Adrenal gland (tissue), 12 donors: ENCODE results near the gene DKC1. TPM values are rescaled to one million over a fixed set of nuclear protein-coding genes. Genes with fewer than 3 reads are reported as not detected.

ENCODE experiments used
- DNase-seq, 7 donors: peaks; one replicate each; pipeline ENCODE4 v3.0.0-alpha.2; 2019 to 2020
- H3K27ac ChIP-seq, 5 donors: fragments of 200-600 bp; sonication (generic) in 4 of 5; 1 replicate in 3 of 5; 2 replicates in 2 of 5; pipeline versions ENCODE4 v1.5.1 to v1.8.0; 2016 to 2020; ENCODE audit warnings: mild to moderate bottlenecking in 1 of 5
- H3K27me3 ChIP-seq: fragments of 200-600 bp; 2 replicates; pipeline ENCODE4 v1.8.0; 2021
- H3K36me3 ChIP-seq, 2 donors: fragments of 200-600 bp; replicated peaks in 1 of 2; 1 replicate in 1 of 2; 2 replicates in 1 of 2; pipeline versions ENCODE4 v1.5.1 to v1.8.0; 2018 to 2022
- H3K4me1 ChIP-seq, 2 donors: fragments of 200-600 bp; replicated peaks in 1 of 2; 1 replicate in 1 of 2; 2 replicates in 1 of 2; pipeline versions ENCODE4 v1.5.1 to v1.8.0; 2018 to 2021
- H3K4me3 ChIP-seq, 4 donors: fragments of 200-600 bp; sonication (generic) in 3 of 4; one replicate each; pipeline ENCODE4 v1.5.1; 2016 to 2018
- H3K9me3 ChIP-seq, 3 donors: fragments of 200-600 bp; sonication (generic) in 1 of 3; replicated peaks in 1 of 3; 1 replicate in 2 of 3; 2 replicates in 1 of 3; pipeline versions ENCODE4 v1.5.1 to v1.8.0; 2016 to 2021
- POLR2A ChIP-seq, 2 donors: fragments of 450-650 bp; IDR thresholded peaks; one replicate each; pipeline ENCODE4 v1.6.1; 2017; ENCODE audit warnings: antibody characterized with exemption in 2 of 2, mild to moderate bottlenecking in 2 of 2, moderate library complexity in 1 of 2
- WGBS, 4 donors: extraction: QIAGEN DNeasy Blood & Tissue Kit in 2 of 4; methylation state at CpG; one replicate each; pipeline versions ENCODE4 v1.1.5 to v1.1.7; 2013 to 2017; 5-methylcytosine and 5-hydroxymethylcytosine counted together
- intact Hi-C, 2 donors: fragments of 100-400 bp; cut with DNase I; formaldehyde crosslinking; loops; one replicate each; pipeline versions ENCODE4 v1.14.1 to v1.15.0; 2022 to 2023
- polyA plus RNA-seq, 3 donors: library from polyadenylated mRNA; stranded (reverse); fragments of 200-250 nt in 2 of 3; fragments of 350-450 nt in 1 of 3; fragmentation: Illumina TruSeq in 1 of 3; extraction: RNeasy Lipid Tissue Mini Kit (QIAGEN cat#74804) in 1 of 3; gene quantifications; one replicate each; pipeline ENCODE4 v1.2.3, GENCODE V29; 2013 to 2014
- total RNA-seq, 9 donors: library from RNA; depleted of rRNA in 4 of 9; stranded (reverse); fragments of >200 nt in 4 of 9; fragments of 120-200 nt in 1 of 9; fragmentation: NEBNext Ultra II Directional in 1 of 9; extraction: Animal tissue kit (Norgen Biotek cat#: 25700) in 1 of 9; gene quantifications; one replicate each; pipeline versions ENCODE4 v1.1.0 to v1.2.4, GENCODE V29; 2013 to 2023
- TF ChIP-seq, protein P1 (sequence below), 6 experiments: fragments of 450-650 bp in 4 of 6; fragments of 200-600 bp in 2 of 6; sonication (generic) in 1 of 6; IDR thresholded peaks; 1 replicate in 5 of 6; 2 replicates in 1 of 6; pipeline versions ENCODE4 v1.5.1 to v1.8.0; 2016 to 2021; ENCODE audit warnings: antibody characterized with exemption in 6 of 6, mild to moderate bottlenecking in 2 of 6, moderate library complexity in 1 of 6
- donor health status: healthy with polysubstance abuse.
- donor health status: Bipolar disorder and iron deficiency.
- donor health status: DM: yes; HTN: yes; CAD: no.
- donor health status: DM: no; HTN: no; CAD: no.
- donor health status: DM: no; HTN: no; CAD: no.
- donor health status: DM: yes; HTN: yes; CAD: no.

The DKC1 gene
- total and polyA plus RNA-seq, 12 donors, result 20.2 to 111 (median 31.5) TPM

DNA sequence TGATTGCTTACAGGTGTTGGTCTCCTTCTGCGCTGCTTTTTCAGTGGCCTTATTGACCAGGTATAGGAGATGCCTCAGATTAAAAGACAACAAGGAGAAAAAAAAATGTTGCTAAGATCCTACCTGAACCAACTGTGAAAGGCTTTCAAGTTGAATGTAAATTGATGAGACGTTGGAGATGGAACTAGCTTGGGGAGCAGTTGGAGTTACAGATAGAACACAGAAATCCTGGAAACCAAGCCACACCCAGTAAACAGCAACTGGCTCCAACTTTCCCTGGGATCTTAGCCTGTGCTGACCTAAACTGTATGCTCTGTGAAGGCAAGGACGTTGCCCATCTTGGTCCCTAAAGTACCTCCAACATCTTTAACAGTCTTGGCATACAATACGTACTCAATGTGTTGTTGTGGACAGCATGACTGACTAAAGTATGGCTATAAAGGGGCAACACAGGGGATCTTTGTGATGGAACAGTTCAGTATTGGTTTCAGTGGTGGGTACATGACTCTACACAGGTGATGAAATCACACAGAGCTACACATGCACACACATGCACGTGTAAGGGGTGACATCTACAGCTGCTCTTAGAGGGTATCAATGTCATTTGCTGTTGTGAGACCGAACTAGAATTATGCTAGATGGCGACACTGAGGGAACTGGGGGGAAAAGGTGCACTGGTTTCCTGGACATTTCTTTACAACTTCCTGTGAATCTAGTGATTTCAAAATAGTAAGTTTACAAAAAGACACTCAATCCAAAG lies 34.1 kb upstream of the DKC1 start:
- intact Hi-C loops, result no loop called here
- no peaks in the 10 kb centered on the region for H3K36me3 ChIP-seq
- H3K27ac ChIP-seq, result peak overlapping the region in 3 of 5 donors; percentile 13 to 69 (median 44)
- WGBS, 4 donors, result 60 to 83% (median 78%) methylated on average over 6 to 7 of the region's 7 CpGs
- H3K4me3 ChIP-seq, result no peak overlapping the region
- no peaks in the 10 kb centered on the region for H3K9me3 ChIP-seq
- H3K27me3 ChIP-seq, result no peaks in the 10 kb centered on the region
- H3K4me1 ChIP-seq, result peaks cover 13 to 49% of the 10 kb centered on the region in 2 donors
- no peak for DNase-seq
- TF ChIP-seq, protein P1, sequence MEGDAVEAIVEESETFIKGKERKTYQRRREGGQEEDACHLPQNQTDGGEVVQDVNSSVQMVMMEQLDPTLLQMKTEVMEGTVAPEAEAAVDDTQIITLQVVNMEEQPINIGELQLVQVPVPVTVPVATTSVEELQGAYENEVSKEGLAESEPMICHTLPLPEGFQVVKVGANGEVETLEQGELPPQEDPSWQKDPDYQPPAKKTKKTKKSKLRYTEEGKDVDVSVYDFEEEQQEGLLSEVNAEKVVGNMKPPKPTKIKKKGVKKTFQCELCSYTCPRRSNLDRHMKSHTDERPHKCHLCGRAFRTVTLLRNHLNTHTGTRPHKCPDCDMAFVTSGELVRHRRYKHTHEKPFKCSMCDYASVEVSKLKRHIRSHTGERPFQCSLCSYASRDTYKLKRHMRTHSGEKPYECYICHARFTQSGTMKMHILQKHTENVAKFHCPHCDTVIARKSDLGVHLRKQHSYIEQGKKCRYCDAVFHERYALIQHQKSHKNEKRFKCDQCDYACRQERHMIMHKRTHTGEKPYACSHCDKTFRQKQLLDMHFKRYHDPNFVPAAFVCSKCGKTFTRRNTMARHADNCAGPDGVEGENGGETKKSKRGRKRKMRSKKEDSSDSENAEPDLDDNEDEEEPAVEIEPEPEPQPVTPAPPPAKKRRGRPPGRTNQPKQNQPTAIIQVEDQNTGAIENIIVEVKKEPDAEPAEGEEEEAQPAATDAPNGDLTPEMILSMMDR (IDR thresholded peaks at IDR 0.05), result no peak

DNA sequence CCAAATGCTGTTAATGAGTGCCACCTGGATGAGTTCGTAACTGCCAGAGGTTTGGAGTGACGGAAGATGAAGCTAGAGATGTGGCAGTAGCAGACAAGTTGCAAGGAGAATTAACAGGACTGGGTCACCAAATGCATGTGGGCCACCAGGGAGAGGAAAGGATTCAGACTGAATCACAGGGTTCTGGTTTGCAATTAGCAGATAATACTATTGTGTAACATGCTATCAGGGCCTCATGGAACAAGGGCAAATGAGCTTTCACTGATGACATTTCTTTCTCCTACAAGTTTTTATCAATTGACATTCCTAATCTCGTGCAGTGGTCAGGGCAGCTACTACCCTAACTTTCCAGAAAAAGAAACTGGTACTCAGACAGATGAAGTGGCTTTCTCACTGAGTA lies 33.2 kb upstream of the DKC1 start:
- intact Hi-C loops, result no loop called here
- no peaks in the 10 kb centered on the region for H3K36me3 ChIP-seq
- no peaks in the 10 kb centered on the region for H3K27me3 ChIP-seq
- no peak for DNase-seq
- 46 to 71% (median 61%) methylated on average over 3 of the region's 3 CpGs for WGBS, 4 donors
- TF ChIP-seq POLR2A (IDR thresholded peaks at IDR 0.05), result no peak
- TF ChIP-seq, protein P1 (IDR thresholded peaks at IDR 0.05), result no peak
- peaks cover 13 to 49% of the 10 kb centered on the region in 2 donors for H3K4me1 ChIP-seq
- H3K4me3 ChIP-seq, result no peak overlapping the region
- peak overlapping the region in 4 of 5 donors; percentile 44 to 82 (median 56) for H3K27ac ChIP-seq
- H3K9me3 ChIP-seq, result no peaks in the 10 kb centered on the region

DNA sequence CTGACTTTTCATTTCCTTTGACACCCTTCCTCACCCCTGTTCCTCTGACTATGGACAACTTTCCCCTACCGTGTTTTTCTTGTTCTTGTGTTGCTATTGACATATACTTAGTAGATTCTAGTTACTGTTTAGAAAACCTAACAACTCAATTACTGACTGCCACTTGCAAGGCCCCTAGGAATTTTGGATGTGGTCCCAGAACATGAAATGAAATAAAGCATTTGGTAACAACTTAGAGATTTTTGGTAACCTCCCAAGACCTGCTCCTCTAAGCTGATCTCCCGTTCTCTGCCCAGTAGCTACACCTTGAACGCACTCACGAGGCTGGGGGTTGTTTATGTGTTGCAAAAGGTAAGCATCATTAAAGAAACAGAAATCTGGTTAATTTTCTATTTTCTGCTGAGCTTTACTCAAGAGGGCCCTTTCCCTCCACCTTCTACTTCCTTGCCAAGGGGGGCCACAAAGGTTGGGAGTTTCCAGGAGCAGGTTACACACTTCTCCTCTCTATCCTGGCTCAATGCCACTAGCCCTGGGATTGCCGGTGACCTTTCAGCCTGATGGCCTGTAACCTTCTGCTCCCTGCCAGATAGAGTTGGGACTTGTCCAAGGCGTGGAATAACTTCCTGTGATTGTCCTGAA lies 32.3 kb upstream of the DKC1 start:
- peak; percentile 30 to 82 (median 57) for DNase-seq
- no peaks in the 10 kb centered on the region for H3K9me3 ChIP-seq
- TF ChIP-seq, protein P1 (IDR thresholded peaks at IDR 0.05), result no peak
- no peak for TF ChIP-seq POLR2A (IDR thresholded peaks at IDR 0.05)
- H3K4me3 ChIP-seq, result no peak overlapping the region
- WGBS, 4 donors, result 13 to 38% (median 25%) methylated on average over 6 of the region's 6 CpGs
- peaks cover 13 to 57% of the 10 kb centered on the region in 2 donors for H3K4me1 ChIP-seq
- H3K36me3 ChIP-seq, result no peaks in the 10 kb centered on the region
- H3K27ac ChIP-seq, result peak overlapping the region in 4 of 5 donors; percentile 44 to 82 (median 56)
- intact Hi-C loops, result no loop called here
- H3K27me3 ChIP-seq, result no peaks in the 10 kb centered on the region

DNA sequence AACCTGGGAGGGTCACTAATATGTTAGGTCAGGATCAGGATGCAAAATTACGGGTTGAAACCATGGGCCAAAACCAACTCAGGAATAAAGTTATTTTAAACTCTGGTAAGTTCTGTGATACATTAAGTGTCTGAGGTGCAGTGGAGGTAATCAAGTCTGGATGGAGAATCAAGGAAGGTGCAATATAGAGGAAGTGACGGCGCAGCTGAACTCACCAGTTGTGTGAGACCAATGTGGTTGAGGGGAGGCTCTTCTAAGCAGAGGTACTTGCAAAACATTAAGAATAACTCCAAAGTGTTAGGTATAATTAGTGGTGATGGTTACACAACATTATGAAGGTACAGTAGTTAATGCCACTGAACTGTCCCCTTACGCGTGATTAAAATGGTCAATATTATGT lies 31.5 kb upstream of the DKC1 start:
- H3K27me3 ChIP-seq, result no peaks in the 10 kb centered on the region
- H3K36me3 ChIP-seq, result no peaks in the 10 kb centered on the region
- peak overlapping the region in 2 of 5 donors; percentile 44 to 82 for H3K27ac ChIP-seq
- WGBS, 4 donors, result 80 to 89% (median 85%) methylated on average over 5 of the region's 5 CpGs
- H3K4me3 ChIP-seq, result no peak overlapping the region
- TF ChIP-seq, protein P1 (IDR thresholded peaks at IDR 0.05), result no peak
- no peak for TF ChIP-seq POLR2A (IDR thresholded peaks at IDR 0.05)
- DNase-seq, result no peak
- intact Hi-C loops, result no loop called here
- peaks cover 13 to 60% of the 10 kb centered on the region in 2 donors for H3K4me1 ChIP-seq
- H3K9me3 ChIP-seq, result no peaks in the 10 kb centered on the region
